H9 (cell line): ENCODE data around the gene REG3G. TPM values are rescaled to one million over a fixed set of nuclear protein-coding genes. Genes with fewer than 3 reads are reported as not detected.

Source experiments
- DNase-seq: peaks from one replicate; pipeline ENCODE4 v3.0.0-alpha.2; 2017
- H2AFZ ChIP-seq: one replicate; pipeline ENCODE4 v1.6.1; 2013; ENCODE audit warnings: mild to moderate bottlenecking, low read length, control low read depth, moderate library complexity
- H2AK5ac ChIP-seq: 2 replicates; pipeline ENCODE4 v1.6.1; 2013; ENCODE audit warnings: low read length, control low read depth, mixed read lengths; ENCODE audit not compliant: insufficient read length
- H2BK120ac ChIP-seq: one replicate; pipeline ENCODE4 v1.6.1; 2013; ENCODE audit warnings: low read depth, mild to moderate bottlenecking, low read length, control low read depth, inconsistent platforms; ENCODE audit not compliant: poor library complexity, severe bottlenecking
- H2BK12ac ChIP-seq: 2 replicates; pipeline ENCODE4 v1.6.1; 2013; ENCODE audit warnings: low read length, control low read depth, mixed read lengths, low read depth; ENCODE audit not compliant: insufficient read length
- H2BK15ac ChIP-seq: 2 replicates; pipeline ENCODE4 v1.6.1; 2013; ENCODE audit warnings: low read depth, low read length, control low read depth
- H2BK20ac ChIP-seq: one replicate; pipeline ENCODE4 v1.6.1; 2013; ENCODE audit warnings: low read depth, mild to moderate bottlenecking, low read length, control low read depth, inconsistent platforms; ENCODE audit not compliant: poor library complexity, severe bottlenecking
- H2BK5ac ChIP-seq: 2 replicates; pipeline ENCODE4 v1.6.1; 2013; ENCODE audit warnings: low read length, control low read depth, mixed read lengths; ENCODE audit not compliant: insufficient read length
- H3K14ac ChIP-seq: 2 replicates; pipeline ENCODE4 v1.6.1; 2013; ENCODE audit warnings: low read length, control low read depth; ENCODE audit not compliant: insufficient read depth
- H3K18ac ChIP-seq: 2 replicates; pipeline ENCODE4 v1.6.1; 2013; ENCODE audit warnings: low read depth, mild to moderate bottlenecking, mixed read lengths, low read length, control low read depth; ENCODE audit not compliant: insufficient read length
- H3K23ac ChIP-seq: 2 replicates; pipeline ENCODE4 v1.6.1; 2013; ENCODE audit warnings: low read length, control low read depth, mixed read lengths, low read depth; ENCODE audit not compliant: insufficient read length
- H3K23me2 ChIP-seq: 2 replicates; pipeline ENCODE4 v1.6.1; 2013; ENCODE audit warnings: low read depth, mild to moderate bottlenecking, mixed read lengths, low read length, control low read depth; ENCODE audit not compliant: insufficient read length, poor library complexity, severe bottlenecking
- H3K27ac ChIP-seq: 2 replicates; pipeline ENCODE4 v1.5.1; 2013; ENCODE audit warnings: low read length, control low read depth, mixed read lengths, low read depth; ENCODE audit not compliant: insufficient read length
- H3K27me3 ChIP-seq: 2 replicates; pipeline ENCODE4 v1.6.1; 2013; ENCODE audit warnings: low read length, control low read depth, inconsistent platforms; ENCODE audit not compliant: insufficient read depth
- H3K4ac ChIP-seq: 2 replicates; pipeline ENCODE4 v1.6.1; 2013; ENCODE audit warnings: low read depth, mild to moderate bottlenecking, control low read depth, inconsistent platforms, low read length, moderate library complexity
- H3K4me1 ChIP-seq: 2 replicates; pipeline ENCODE4 v1.6.1; 2013; ENCODE audit warnings: low read length, control low read depth, inconsistent platforms; ENCODE audit not compliant: insufficient read depth
- H3K4me2 ChIP-seq: 2 replicates; pipeline ENCODE4 v1.6.1; 2013; ENCODE audit warnings: low read length, control low read depth, mixed read lengths; ENCODE audit not compliant: insufficient read length, insufficient read depth
- H3K56ac ChIP-seq: 2 replicates; pipeline ENCODE4 v1.6.1; 2013; ENCODE audit warnings: low read depth, mild to moderate bottlenecking, mixed read lengths, low read length, control low read depth; ENCODE audit not compliant: insufficient read length
- H3K79me1 ChIP-seq: 2 replicates; pipeline ENCODE4 v1.6.1; 2013; ENCODE audit warnings: low read depth, mild to moderate bottlenecking, moderate library complexity, low read length, control low read depth, inconsistent platforms; ENCODE audit not compliant: insufficient read depth, poor library complexity, severe bottlenecking
- H3K79me2 ChIP-seq: 2 replicates; pipeline ENCODE4 v1.6.1; 2013; ENCODE audit warnings: low read length, control low read depth, inconsistent platforms; ENCODE audit not compliant: insufficient read depth
- H3K9ac ChIP-seq: 2 replicates; pipeline ENCODE4 v1.6.1; 2013; ENCODE audit warnings: low read length, control low read depth, mixed read lengths; ENCODE audit not compliant: insufficient read length; ENCODE audit errors: extremely low read depth
- H3K9me3 ChIP-seq: one replicate; pipeline ENCODE4 v1.6.1; 2013; ENCODE audit warnings: low read depth, low read length, inconsistent platforms; ENCODE audit not compliant: control insufficient read depth
- H3T11ph ChIP-seq: one replicate; pipeline ENCODE4 v1.6.1; 2013; ENCODE audit warnings: mild to moderate bottlenecking, low read length, control low read depth, inconsistent platforms
- H4K20me1 ChIP-seq: one replicate; pipeline ENCODE4 v1.6.1; 2013; ENCODE audit not compliant: control insufficient read depth, insufficient read length, insufficient read depth
- H4K5ac ChIP-seq: 2 replicates; pipeline ENCODE4 v1.6.1; 2013; ENCODE audit warnings: low read depth, mild to moderate bottlenecking, mixed read lengths, low read length, control low read depth; ENCODE audit not compliant: insufficient read length
- H4K8ac ChIP-seq: replicated peaks from 2 replicates; pipeline ENCODE4 v1.6.1; 2013; ENCODE audit warnings: low read length, control low read depth, mixed read lengths, low read depth; ENCODE audit not compliant: insufficient read length
- H4K91ac ChIP-seq: 2 replicates; pipeline ENCODE4 v1.6.1; 2013; ENCODE audit warnings: low read depth, mild to moderate bottlenecking, moderate library complexity, mixed read lengths, low read length, control low read depth; ENCODE audit not compliant: insufficient read length
- H3K27ac Mint-ChIP-seq, 3 experiments: 2 replicates in 2 of 3; 3 replicates in 1 of 3; pipeline ENCODE4 v1.8.0; 2020 to 2021; ENCODE audit warnings: mixed read lengths in 3 of 3, mild to moderate bottlenecking in 1 of 3, moderate library complexity in 1 of 3
- H3K27me3 Mint-ChIP-seq: 2 replicates; pipeline ENCODE4 v1.8.0; 2021; ENCODE audit warnings: low read depth, mild to moderate bottlenecking, moderate library complexity, mixed read lengths
- H3K36me3 Mint-ChIP-seq, 3 experiments: 2 replicates in 2 of 3; 3 replicates in 1 of 3; pipeline ENCODE4 v1.8.0; 2020 to 2021; ENCODE audit warnings: low read depth in 3 of 3, mixed read lengths in 3 of 3; ENCODE audit not compliant: insufficient read depth in 1 of 3
- H3K4me1 Mint-ChIP-seq, 2 experiments: 2 replicates each; pipeline ENCODE4 v1.8.0; 2020; ENCODE audit warnings: mixed read lengths in 2 of 2
- H3K4me3 Mint-ChIP-seq, 2 experiments: 2 replicates in 1 of 2; 3 replicates in 1 of 2; pipeline ENCODE4 v1.8.0; 2020 to 2021; ENCODE audit warnings: mild to moderate bottlenecking in 2 of 2, mixed read lengths in 2 of 2, moderate library complexity in 1 of 2
- H3K9me3 Mint-ChIP-seq, 2 experiments: 2 replicates in 1 of 2; 3 replicates in 1 of 2; pipeline ENCODE4 v1.8.0; 2020; ENCODE audit warnings: mild to moderate bottlenecking in 2 of 2, mixed read lengths in 2 of 2, moderate library complexity in 1 of 2
- CTCF ChIP-seq: fragments of 200-600 bp; sonication (generic); conservative IDR thresholded peaks from 3 replicates; pipeline ENCODE4 v1.8.0; 2021; ENCODE audit warnings: antibody characterized with exemption, mild to moderate bottlenecking
- WGBS: extraction: QIAGEN DNeasy Blood & Tissue Kit; methylation state at CpG from one replicate; pipeline ENCODE4 v1.1.7; 2013; ENCODE audit warnings: missing lambda C conversion rate, low lambda C conversion rate, mixed read lengths; ENCODE audit not compliant: insufficient read length; ENCODE audit errors: extremely low coverage; 5-methylcytosine and 5-hydroxymethylcytosine counted together
- total RNA-seq: library from RNA; stranded (reverse); gene quantifications from 2 replicates; pipeline ENCODE4 v1.2.1, GENCODE V29; 2021

Gene REG3G
- total RNA-seq, 1 experiment from 2014 or later, result not detected

- Mint-ChIP-seq H3K9me3 (no peaks in the 10 kb centered on the region), H3K36me3 (no peaks in the 10 kb centered on the region), H3K4me3 (no peak overlapping the region), H3K27ac (no peak overlapping the region), H3K27me3 (no peaks in the 10 kb centered on the region), H3K4me1 (peaks cover 15 to 17% of the 10 kb centered on the region in 2 experiments)
- Histone ChIP-seq H3T11ph (no peak overlapping the region), H3K23ac (no peak overlapping the region), H2BK20ac (no peak overlapping the region), H2AFZ (no peak overlapping the region), H2BK15ac (no peak overlapping the region), H3K79me2 (no peaks in the 10 kb centered on the region), H4K91ac (no peak overlapping the region), H2BK5ac (no peak overlapping the region), H3K4ac (no peak overlapping the region), H3K14ac (no peak overlapping the region), H4K5ac (no peak overlapping the region), H4K8ac (no peak overlapping the region), H2AK5ac (no peak overlapping the region), H3K56ac (no peak overlapping the region), H2BK12ac (no peak overlapping the region), H3K4me1 (peaks cover 4% of the 10 kb centered on the region; the same call in 1 of the 2 replicates), H3K23me2 (no peaks in the 10 kb centered on the region), H3K79me1 (no peaks in the 10 kb centered on the region), H3K4me2 (no peak overlapping the region), H3K27ac (no peak overlapping the region), H3K27me3 (no peaks in the 10 kb centered on the region), H2BK120ac (no peak overlapping the region), H4K20me1 (no peaks in the 10 kb centered on the region), H3K18ac (no peak overlapping the region), H3K9ac (no peak overlapping the region), H3K9me3 (no peaks in the 10 kb centered on the region)
- DNase-seq, result no peak
- TF ChIP-seq CTCF, result no peak
- no CpG with 5 or more reads among the region's 4 CpGs for WGBS
Observed at GRCh38 chr2:78982638-78983330, 42.7 kb upstream of the REG3G start.
